HepG2 (cell line): ENCODE results near the gene NPW. TPM values are rescaled to one million over a fixed set of nuclear protein-coding genes. Genes with fewer than 3 reads are reported as not detected.
A peak's percentile ranks its signal among the peaks of the same experiment; 100 is the strongest.

Experiments used
- ADNP ChIP-seq: sonication (generic); formaldehyde crosslinking; IDR thresholded peaks from 2 replicates; pipeline ENCODE4 v1.4.0; 2020; ENCODE audit warnings: missing genetic modification reagents
- EZH2 ChIP-seq: conservative IDR thresholded peaks from 2 replicates; pipeline ENCODE4 v1.6.1; 2012; ENCODE audit warnings: mild to moderate bottlenecking, low read depth, low read length, moderate library complexity
- GABPB1 ChIP-seq: IDR thresholded peaks from 2 replicates; pipeline ENCODE4 v1.6.1; 2016; ENCODE audit warnings: mild to moderate bottlenecking, missing genetic modification reagents, moderate library complexity, missing compliant biosample characterization
- NCOA5 ChIP-seq: sonication (generic); formaldehyde crosslinking; IDR thresholded peaks from 2 replicates; pipeline ENCODE4 v1.4.0; 2020; ENCODE audit warnings: missing genetic modification reagents
- NKX3-1 ChIP-seq: sonication (generic); formaldehyde crosslinking; IDR thresholded peaks from 2 replicates; pipeline ENCODE4 v1.5.0; 2020; ENCODE audit warnings: missing genetic modification reagents
- RBM22 ChIP-seq: fragments of 200-400 bp; formaldehyde crosslinking; optimal IDR thresholded peaks from 2 replicates; pipeline ENCODE3; 2017; ENCODE audit warnings: mild to moderate bottlenecking, low read length, moderate library complexity
- SP1 ChIP-seq, 2 experiments: fragments of 450-650 bp in 1 of 2; sonication (generic) in 1 of 2; formaldehyde crosslinking in 1 of 2; IDR thresholded peaks; 2 replicates each; pipeline versions ENCODE4 v1.4.0 to v1.6.1; 2016 to 2020; ENCODE audit warnings: missing genetic modification reagents in 1 of 2
- TSC22D2 ChIP-seq: sonication (generic); formaldehyde crosslinking; IDR thresholded peaks from 2 replicates; pipeline ENCODE4 v1.5.1; 2020; ENCODE audit warnings: missing genetic modification reagents, mild to moderate bottlenecking, borderline replicate concordance
- ZMYM4 ChIP-seq: sonication (generic); formaldehyde crosslinking; IDR thresholded peaks from 2 replicates; pipeline ENCODE4 v1.8.1; 2023; ENCODE audit warnings: mild to moderate bottlenecking, missing genetic modification reagents
- ZNF207 ChIP-seq: fragments of 450-650 bp; IDR thresholded peaks from 2 replicates; pipeline ENCODE4 v1.6.1; 2016; ENCODE audit warnings: antibody characterized with exemption, borderline replicate concordance
- ZNF660 ChIP-seq: sonication (generic); formaldehyde crosslinking; IDR thresholded peaks from 2 replicates; pipeline ENCODE4 v1.5.1; 2020; ENCODE audit warnings: mild to moderate bottlenecking, low read depth, missing genetic modification reagents, borderline replicate concordance
- ZNF75D ChIP-seq: sonication (generic); formaldehyde crosslinking; IDR thresholded peaks from 2 replicates; pipeline ENCODE4 v1.8.1; 2023; ENCODE audit warnings: missing genetic modification reagents, mild to moderate bottlenecking, borderline replicate concordance
- ZNF878 ChIP-seq: sonication (generic); formaldehyde crosslinking; IDR thresholded peaks from 2 replicates; pipeline ENCODE4 v1.8.1; 2023; ENCODE audit warnings: mild to moderate bottlenecking, missing genetic modification reagents, moderate library complexity
- polyA plus RNA-seq, 8 experiments: library from polyadenylated mRNA; depleted of rRNA in 3 of 8; stranded (reverse) in 7 of 8; unstranded in 1 of 8; fragments of >200 nt; fragmentation: Illumina TruSeq in 4 of 8; extraction: Trizol in 4 of 8; gene quantifications; 2 replicates each; pipeline versions ENCODE4 v1.2.1 to v1.2.3, GENCODE V29; 2011 to 2016; ENCODE audit warnings: low read depth in 4 of 8, missing spikeins in 1 of 8, mixed read lengths in 1 of 8; ENCODE audit not compliant: insufficient read depth in 1 of 8
- total RNA-seq, 5 experiments: library from RNA; depleted of rRNA; stranded (reverse); fragments of >200 nt; fragmentation: Illumina TruSeq; extraction: Trizol; gene quantifications; 2 replicates each; pipeline ENCODE4 v1.2.3, GENCODE V29; 2016; ENCODE audit warnings: low read depth in 1 of 5
- TF ChIP-seq, protein P1 (sequence below): sonication (generic); formaldehyde crosslinking; IDR thresholded peaks from 2 replicates; pipeline ENCODE4 v1.4.0; 2020; ENCODE audit warnings: missing genetic modification reagents
- TF ChIP-seq, protein P2 (sequence below): sonication (generic); formaldehyde crosslinking; IDR thresholded peaks from 2 replicates; pipeline ENCODE4 v1.8.1; 2023; ENCODE audit warnings: mild to moderate bottlenecking, missing genetic modification reagents, borderline replicate concordance
- TF ChIP-seq, protein P3 (sequence below), 2 experiments: fragments of 450-650 bp in 1 of 2; sonication (generic) in 1 of 2; formaldehyde crosslinking in 1 of 2; IDR thresholded peaks; 2 replicates each; pipeline versions ENCODE4 v1.6.1 to v1.8.0; 2016 to 2022; ENCODE audit warnings: antibody characterized with exemption in 1 of 2, mild to moderate bottlenecking in 1 of 2, missing genetic modification reagents in 1 of 2
- TF ChIP-seq, protein P4 (sequence below): sonication (generic); formaldehyde crosslinking; IDR thresholded peaks from 2 replicates; pipeline ENCODE4 v1.4.0; 2020; ENCODE audit warnings: mild to moderate bottlenecking, missing genetic modification reagents

The NPW gene
- total and polyA plus RNA-seq, 2 of the 13 experiments (the other 11 are each of a cell fraction or from before 2014, with no cell fraction given): 0.24 to 0.97 TPM

DNA sequence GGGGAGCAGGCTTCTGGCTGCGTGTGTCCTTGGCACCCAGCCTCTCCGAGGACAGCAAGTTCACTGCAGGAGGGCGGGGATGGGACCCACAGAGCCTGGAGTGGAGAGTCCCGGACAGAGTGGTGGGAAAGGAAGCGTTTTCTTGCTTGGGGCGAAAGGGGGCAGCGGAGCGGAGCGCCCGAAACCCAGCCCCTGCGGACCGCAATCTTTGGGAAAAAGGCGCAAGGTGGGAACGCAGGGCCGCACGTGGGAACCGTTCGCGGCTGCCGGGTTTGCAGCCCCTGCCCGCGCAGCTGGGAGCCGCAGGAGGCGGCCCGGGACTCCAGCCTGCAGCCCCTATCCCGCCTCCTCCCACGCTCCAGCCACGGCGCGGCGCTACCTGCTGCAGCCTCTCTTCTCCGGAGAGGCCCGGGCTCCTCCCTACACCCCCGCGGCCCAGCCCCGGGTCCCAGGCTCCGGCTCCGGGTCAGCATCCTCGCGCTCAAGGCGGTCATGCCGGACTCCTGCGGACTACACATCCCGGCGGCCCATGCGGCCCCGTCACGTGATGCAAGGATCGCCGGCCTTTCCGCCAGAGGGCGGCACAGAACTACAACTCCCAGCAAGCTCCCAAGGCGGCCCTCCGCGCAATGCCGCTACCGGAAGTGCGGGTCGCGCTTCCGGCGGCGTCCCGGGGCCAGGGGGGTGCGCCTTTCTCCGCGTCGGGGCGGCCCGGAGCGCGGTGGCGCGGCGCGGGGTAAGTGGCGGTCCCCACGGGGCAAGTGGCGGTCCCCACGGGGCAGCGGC, 27.9 kb downstream of the NPW start, which contains the start of the genes NTHL1 and TSC2 (continued):
- TF ChIP-seq, protein P1, sequence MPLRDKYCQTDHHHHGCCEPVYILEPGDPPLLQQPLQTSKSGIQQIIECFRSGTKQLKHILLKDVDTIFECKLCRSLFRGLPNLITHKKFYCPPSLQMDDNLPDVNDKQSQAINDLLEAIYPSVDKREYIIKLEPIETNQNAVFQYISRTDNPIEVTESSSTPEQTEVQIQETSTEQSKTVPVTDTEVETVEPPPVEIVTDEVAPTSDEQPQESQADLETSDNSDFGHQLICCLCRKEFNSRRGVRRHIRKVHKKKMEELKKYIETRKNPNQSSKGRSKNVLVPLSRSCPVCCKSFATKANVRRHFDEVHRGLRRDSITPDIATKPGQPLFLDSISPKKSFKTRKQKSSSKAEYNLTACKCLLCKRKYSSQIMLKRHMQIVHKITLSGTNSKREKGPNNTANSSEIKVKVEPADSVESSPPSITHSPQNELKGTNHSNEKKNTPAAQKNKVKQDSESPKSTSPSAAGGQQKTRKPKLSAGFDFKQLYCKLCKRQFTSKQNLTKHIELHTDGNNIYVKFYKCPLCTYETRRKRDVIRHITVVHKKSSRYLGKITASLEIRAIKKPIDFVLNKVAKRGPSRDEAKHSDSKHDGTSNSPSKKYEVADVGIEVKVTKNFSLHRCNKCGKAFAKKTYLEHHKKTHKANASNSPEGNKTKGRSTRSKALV (CRISPR knock-in tag): peak; percentile 57; the same call in 1 of the 2 replicates
- no peak for TF ChIP-seq ZNF660 (CRISPR knock-in tag)
- no peak; the same call in 1 of the 2 replicates for TF ChIP-seq ZNF878 (CRISPR knock-in tag)
- TF ChIP-seq, protein P2, sequence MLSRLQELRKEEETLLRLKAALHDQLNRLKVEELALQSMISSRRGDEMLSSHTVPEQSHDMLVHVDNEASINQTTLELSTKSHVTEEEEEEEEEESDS: peak; percentile 72; the same call in 1 of the 2 replicates
- TF ChIP-seq, protein P3, sequence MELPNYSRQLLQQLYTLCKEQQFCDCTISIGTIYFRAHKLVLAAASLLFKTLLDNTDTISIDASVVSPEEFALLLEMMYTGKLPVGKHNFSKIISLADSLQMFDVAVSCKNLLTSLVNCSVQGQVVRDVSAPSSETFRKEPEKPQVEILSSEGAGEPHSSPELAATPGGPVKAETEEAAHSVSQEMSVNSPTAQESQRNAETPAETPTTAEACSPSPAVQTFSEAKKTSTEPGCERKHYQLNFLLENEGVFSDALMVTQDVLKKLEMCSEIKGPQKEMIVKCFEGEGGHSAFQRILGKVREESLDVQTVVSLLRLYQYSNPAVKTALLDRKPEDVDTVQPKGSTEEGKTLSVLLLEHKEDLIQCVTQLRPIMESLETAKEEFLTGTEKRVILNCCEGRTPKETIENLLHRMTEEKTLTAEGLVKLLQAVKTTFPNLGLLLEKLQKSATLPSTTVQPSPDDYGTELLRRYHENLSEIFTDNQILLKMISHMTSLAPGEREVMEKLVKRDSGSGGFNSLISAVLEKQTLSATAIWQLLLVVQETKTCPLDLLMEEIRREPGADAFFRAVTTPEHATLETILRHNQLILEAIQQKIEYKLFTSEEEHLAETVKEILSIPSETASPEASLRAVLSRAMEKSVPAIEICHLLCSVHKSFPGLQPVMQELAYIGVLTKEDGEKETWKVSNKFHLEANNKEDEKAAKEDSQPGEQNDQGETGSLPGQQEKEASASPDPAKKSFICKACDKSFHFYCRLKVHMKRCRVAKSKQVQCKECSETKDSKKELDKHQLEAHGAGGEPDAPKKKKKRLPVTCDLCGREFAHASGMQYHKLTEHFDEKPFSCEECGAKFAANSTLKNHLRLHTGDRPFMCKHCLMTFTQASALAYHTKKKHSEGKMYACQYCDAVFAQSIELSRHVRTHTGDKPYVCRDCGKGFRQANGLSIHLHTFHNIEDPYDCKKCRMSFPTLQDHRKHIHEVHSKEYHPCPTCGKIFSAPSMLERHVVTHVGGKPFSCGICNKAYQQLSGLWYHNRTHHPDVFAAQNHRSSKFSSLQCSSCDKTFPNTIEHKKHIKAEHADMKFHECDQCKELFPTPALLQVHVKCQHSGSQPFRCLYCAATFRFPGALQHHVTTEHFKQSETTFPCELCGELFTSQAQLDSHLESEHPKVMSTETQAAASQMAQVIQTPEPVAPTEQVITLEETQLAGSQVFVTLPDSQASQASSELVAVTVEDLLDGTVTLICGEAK (IDR thresholded peaks at IDR 0.05): peak; percentile 72
- TF ChIP-seq, protein P3 (CRISPR knock-in tag; IDR thresholded peaks at IDR 0.05): peak; percentile 76
- TF ChIP-seq GABPB1 (CRISPR knock-in tag): peak; percentile 97
- TF ChIP-seq EZH2: no peak
- no peak for TF ChIP-seq NCOA5 (CRISPR knock-in tag)
- TF ChIP-seq TSC22D2: 0 out of 2 replicates have a peak, but pooled peaks have one; percentile 33
- no peak; the same call in 1 of the 2 replicates for TF ChIP-seq ZNF207
- TF ChIP-seq, protein P4, sequence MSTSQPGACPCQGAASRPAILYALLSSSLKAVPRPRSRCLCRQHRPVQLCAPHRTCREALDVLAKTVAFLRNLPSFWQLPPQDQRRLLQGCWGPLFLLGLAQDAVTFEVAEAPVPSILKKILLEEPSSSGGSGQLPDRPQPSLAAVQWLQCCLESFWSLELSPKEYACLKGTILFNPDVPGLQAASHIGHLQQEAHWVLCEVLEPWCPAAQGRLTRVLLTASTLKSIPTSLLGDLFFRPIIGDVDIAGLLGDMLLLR (CRISPR knock-in tag): no peak; the same call in none of the 2 replicates
- no peak for TF ChIP-seq ZNF75D (CRISPR knock-in tag)
- no peak for TF ChIP-seq RBM22
- TF ChIP-seq ADNP (CRISPR knock-in tag): no peak
- no peak for TF ChIP-seq ZMYM4 (CRISPR knock-in tag)
- TF ChIP-seq NKX3-1: no peak
- TF ChIP-seq SP1 (IDR thresholded peaks at IDR 0.05): no peak
- TF ChIP-seq SP1 (CRISPR knock-in tag; IDR thresholded peaks at IDR 0.05): peak; percentile 28; the same call in 1 of the 2 replicates
